Occipital lobe (tissue), 2 donors: ENCODE results near the gene SOWAHB. TPM values are rescaled to one million over a fixed set of nuclear protein-coding genes. Genes with fewer than 3 reads are reported as not detected.

Experiments used
- DNase-seq: peaks from one replicate; lab custom pipeline; 2025; lab: John Stamatoyannopoulos, UW
- total RNA-seq: library from RNA; depleted of rRNA; stranded (reverse); fragments of >200 nt; gene quantifications from one replicate; pipeline ENCODE4 v1.2.3, GENCODE V29; 2014

SOWAHB gene, protein sequence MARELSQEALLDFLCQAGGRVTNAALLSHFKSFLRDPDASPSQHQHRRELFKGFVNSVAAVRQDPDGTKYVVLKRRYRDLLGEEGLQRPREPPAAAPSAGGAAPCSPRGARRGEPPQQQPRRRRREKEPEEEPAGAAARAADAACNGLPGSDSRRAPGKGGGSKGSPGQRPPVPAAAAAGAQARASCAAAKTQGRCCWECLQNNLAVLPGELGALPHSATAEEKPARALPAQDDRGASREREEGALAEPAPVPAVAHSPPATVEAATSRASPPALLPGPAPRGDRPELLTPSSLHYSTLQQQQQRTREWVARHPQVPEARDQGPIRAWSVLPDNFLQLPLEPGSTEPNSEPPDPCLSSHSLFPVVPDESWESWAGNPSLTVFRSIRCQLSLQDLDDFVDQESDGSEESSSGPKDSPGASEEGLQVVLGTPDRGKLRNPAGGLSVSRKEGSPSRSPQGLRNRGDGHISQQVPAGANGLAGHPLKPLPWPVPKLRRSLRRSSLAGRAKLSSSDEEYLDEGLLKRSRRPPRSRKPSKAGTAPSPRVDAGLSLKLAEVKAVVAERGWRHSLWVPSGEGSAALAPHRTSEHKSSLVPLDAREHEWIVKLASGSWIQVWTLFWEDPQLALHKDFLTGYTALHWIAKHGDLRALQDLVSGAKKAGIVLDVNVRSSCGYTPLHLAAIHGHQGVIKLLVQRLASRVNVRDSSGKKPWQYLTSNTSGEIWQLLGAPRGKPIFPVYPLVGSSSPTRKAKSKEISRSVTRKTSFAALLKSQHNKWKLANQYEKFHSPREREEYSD
- 5.5 TPM for total RNA-seq

- DNase-seq, result no peak
Measured at GRCh38 chr4:76897536-76898384, at the start of gene SOWAHB. TSS of gene SOWAHB (minus strand) at chr4:76898144. CDS start at chr4:76897849, 295 bp downstream.

DNA sequence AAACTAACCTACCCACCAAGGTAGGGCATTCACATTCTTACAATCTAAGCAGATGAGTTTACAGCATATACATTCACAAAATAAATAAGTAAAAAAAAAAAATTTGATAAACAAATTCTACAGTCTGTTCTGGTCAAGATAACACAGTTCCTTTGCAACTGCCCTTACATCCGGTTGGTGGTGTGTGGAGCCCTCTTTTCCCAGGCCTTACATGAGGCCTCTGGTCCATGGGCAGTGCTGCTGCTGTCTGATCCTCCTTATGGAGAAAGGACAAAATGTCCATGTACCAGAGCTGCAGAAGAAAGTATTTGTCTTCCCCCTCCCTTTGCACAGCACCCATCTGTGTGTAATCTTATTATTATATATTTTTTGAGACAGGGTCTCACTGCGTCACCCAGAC, 49.4 kb upstream of the SOWAHB start:
- no peak for DNase-seq

DNA sequence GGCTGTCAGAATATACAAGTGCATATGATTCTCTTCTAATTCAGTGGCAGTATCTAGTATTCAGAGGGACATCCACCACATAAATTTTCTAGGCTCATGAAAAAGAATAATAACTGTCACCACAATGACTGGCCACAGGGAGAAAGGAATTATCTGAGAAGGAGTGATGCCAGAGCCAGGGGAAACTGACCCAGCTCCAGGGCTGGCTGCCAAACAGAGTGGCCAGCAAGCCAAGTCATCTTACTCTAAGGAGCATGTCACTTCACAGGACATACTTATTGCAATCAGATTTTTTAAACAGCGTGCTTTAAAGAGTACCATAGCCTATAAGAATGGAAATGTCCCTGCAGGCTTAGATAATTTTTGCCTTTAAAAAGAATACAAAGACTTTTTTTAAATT, 45.8 kb upstream of the SOWAHB start:
- DNase-seq, result no peak

DNA sequence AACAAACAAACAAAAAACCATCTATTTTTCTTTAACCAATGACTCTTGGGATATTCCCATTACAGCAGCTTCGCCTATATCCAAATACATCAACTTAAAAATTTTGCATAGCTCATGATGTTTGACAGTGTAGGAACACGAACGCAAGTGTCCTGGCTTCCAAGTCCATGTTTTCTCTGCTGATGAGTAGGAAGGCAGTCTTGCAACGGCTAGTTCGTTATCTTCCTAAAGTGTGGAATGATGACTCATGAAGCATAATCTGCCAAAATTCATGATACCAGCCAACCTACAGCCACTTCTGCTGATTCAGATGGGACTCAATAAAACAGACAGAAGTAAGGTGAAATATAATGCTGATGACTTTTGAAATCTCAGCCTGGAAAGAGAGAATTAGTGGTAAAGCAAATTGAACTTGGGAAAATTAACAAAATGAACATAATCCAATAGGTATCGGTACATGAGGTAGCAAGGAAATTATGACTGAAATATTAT, 45.2 kb upstream of the SOWAHB start:
- DNase-seq, result peak; percentile 7

- DNase-seq, result no peak
Measured at GRCh38 chr4:76939184-76939583, 41.2 kb upstream of the SOWAHB start.

GRCh38 chr4:76931576-76932276, 33.8 kb upstream of the SOWAHB start:
- DNase-seq, result no peak

DNA sequence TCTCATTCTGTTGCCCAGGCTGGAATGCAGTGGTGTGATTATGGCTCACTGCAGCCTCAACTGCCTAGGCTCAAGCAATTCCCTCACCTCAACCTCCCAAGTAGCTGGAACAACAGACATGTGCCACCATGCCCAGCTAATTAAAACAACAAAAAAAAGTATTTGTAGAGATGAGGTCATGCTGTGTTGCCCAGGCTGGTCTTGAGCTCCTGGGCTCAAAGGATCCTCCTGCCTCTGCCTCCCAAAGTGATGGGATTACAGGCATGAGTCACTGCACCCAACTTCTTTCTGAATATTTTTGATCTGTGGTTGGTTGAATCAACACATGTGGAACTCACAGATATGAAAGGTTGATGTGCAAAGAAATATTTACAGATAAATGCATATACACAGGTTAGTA, 33.1 kb upstream of the SOWAHB start:
- no peak for DNase-seq

GRCh38 chr4:76930685-76931084, 32.7 kb upstream of the SOWAHB start:
- DNase-seq, result no peak

DNA sequence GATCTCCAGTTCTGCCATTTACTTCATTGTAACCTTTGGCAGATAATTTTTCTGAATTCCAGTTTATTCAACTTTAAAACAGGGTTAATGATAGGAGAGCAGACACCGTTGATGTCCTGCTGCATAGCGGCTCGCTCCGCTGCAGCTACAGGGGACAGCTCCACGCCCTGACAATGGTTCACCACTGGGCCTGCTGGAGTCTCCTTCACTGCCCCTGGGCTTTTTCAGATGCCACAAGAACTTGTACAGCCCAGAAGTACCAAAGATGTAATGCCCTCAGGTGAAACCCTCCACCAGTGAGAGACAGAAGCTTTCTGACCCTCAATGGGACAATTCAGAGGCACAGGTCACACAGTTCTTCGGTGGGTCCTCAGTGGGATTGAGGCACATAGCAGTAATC, 28.9 kb upstream of the SOWAHB start:
- no peak for DNase-seq

GRCh38 chr4:76923619-76924357, 25.8 kb upstream of the SOWAHB start:
- DNase-seq, result no peak

DNA sequence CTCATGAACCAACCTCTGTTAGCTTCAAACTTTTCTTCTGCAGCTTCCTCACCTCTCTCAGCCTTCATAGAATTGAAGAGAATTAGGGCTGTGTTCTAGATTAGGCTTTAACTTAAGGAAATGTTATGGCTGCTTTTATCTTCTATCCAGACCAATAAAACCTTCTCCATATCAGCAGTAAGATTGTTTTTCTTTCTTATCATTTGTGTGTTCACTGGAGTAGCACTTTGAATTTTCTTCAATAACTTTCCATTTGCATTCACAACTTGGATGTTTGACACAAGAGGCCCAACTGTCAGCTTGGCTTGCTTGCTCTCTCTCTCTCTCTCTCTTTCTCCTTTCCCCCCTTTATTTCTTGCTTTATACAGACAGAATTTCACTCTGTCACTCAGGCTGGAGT, 22.8 kb upstream of the SOWAHB start:
- DNase-seq, result no peak

GRCh38 chr4:76909711-76910110, 11.8 kb upstream of the SOWAHB start:
- no peak for DNase-seq

DNA sequence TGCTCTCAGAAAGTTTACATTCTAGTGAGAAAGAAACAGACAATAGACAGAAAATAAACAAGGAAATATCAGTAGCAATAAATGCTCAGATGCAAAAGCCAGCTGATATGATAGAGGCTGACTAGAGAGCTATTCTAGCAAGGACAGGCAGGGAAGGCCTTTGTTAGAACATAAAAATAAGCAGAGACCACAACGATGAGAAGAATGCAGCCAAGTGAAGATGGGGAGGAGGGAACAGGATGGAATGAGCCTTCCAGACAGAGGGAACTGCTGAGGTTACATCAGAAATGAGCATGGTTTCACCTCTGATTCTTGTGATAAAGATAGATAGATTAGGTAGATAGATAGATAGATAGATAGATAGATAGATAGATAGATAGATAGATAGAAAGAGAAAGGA, 7.6 kb upstream of the SOWAHB start:
- DNase-seq, result no peak

GRCh38 chr4:76904646-76905190, 6.8 kb upstream of the SOWAHB start:
- DNase-seq, result no peak

DNA sequence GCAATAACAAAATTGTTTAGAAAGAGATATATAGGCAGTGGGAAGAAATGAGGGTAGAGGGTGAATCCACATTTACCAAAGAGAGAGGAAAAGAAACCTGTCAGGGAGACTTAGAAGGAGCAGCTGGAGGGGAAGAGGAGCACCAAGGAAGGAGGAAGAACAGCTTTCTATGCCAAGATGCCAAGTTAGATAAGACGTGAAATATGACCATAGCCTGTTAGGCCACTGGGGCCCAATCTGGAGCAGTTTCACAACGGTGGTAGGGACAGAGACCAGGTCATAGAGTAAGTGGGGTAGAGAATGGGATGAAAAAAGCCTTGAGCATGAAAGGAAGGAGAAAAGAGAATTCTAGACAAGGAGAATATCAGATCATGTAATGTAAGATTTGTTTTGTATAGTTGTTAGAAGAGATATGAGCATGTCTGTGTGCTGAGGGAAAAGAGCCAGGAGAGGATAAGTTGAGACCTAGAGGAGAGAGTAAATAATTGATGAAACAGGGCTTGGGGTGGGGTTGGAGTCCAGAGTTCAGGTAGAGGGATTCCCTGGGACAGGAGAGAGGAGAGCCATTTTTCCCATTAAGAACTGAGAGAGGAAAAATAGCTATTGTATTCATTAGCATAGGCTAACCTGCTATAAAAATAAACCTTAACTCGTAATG, 4.4 kb upstream of the SOWAHB start:
- no peak for DNase-seq

GRCh38 chr4:76898949-76899645, 1.2 kb upstream of the SOWAHB start:
- no peak for DNase-seq

DNA sequence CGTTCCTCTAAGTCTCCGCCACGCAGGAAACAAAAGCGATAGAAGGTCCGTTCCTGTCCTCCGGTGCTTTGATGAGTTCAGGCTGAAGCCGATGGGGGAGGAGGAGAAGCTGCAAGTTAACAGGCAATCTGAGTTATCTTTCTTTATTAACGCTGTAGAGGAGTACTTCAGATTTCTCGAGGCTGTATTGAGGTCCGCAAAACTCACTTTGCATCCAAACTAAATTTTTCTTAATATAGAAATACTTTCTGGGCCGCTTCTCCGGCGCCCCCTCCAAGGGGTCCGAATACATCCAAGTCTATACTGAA, 395 bp upstream of the SOWAHB start:
- no peak for DNase-seq

DNA sequence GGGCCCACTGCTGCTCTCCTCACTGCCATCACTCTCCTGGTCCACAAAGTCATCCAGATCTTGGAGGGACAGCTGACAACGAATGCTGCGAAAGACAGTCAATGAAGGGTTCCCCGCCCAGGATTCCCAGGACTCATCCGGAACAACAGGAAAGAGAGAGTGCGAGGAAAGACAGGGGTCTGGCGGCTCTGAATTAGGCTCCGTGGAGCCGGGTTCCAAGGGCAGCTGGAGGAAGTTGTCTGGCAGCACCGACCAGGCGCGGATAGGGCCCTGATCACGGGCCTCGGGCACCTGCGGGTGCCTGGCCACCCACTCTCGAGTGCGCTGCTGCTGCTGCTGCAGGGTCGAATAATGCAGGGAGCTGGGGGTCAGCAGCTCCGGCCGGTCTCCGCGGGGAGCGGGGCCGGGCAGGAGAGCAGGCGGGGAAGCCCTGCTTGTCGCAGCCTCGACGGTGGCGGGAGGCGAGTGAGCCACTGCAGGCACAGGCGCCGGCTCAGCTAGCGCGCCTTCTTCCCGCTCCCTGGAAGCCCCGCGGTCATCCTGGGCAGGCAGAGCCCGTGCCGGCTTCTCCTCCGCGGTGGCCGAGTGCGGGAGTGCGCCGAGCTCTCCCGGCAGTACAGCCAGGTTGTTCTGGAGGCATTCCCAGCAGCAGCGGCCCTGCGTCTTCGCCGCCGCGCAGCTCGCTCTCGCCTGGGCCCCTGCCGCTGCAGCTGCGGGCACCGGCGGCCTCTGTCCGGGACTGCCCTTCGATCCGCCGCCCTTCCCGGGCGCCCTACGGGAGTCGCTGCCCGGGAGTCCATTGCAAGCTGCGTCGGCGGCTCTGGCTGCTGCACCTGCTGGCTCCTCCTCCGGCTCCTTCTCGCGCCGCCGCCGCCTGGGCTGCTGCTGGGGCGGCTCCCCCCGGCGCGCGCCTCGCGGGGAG, 1.1 kb downstream of the SOWAHB start:
- DNase-seq, result peak; percentile 66
